Endothelial cell of umbilical vein (primary cell): ENCODE results near the gene CAPN14. TPM values are rescaled to one million over a fixed set of nuclear protein-coding genes. Genes with fewer than 3 reads are reported as not detected.

Source experiments
- BruUV-seq: library from RNA; stranded (reverse); fragments of 400-500 nt; replicated peaks from 2 replicates; lab custom pipeline; 2021; lab: Mats Ljungman, UMichigan
- CTCF ChIA-PET: fragments of 300-600, 350-600 bp; sonication (Branson Sonifier 250); formaldehyde crosslinking; loops from one replicate; lab custom pipeline; 2021; ENCODE audit warnings: antibody characterized with exemption, inconsistent platforms; lab: Charles Lee
- POLR2A ChIA-PET: fragments of 300-600, 350-600 bp; sonication (Branson Sonifier 250); formaldehyde crosslinking; loops from one replicate; lab custom pipeline; 2021; ENCODE audit warnings: antibody characterized with exemption, inconsistent platforms; lab: Charles Lee
- DNase-seq: peaks from one replicate; pipeline ENCODE4 v3.0.0-alpha.2; 2011; ENCODE audit warnings: low read depth, low spot score
- FAIRE-seq: peaks from 2 replicates; lab custom pipeline; 2011; peaks lifted over from hg19 to GRCh38; lab: Jason Lieb, UNC
- H2AFZ ChIP-seq: 2 replicates; pipeline ENCODE4 v1.6.0; 2012; ENCODE audit warnings: low read depth, low read length, control low read depth, inconsistent platforms
- H3K27ac ChIP-seq: 2 replicates; pipeline ENCODE4 v1.5.1; 2011; ENCODE audit warnings: low read depth, mild to moderate bottlenecking, control low read depth, low read length, moderate library complexity; ENCODE audit not compliant: insufficient read depth
- H3K27me3 ChIP-seq, 2 experiments: 2 replicates each; pipeline versions ENCODE4 v1.6.0 to v1.6.1; 2011; ENCODE audit warnings: low read length in 2 of 2, mixed read lengths in 1 of 2; ENCODE audit not compliant: control insufficient read depth in 2 of 2, insufficient read depth in 2 of 2
- H3K36me3 ChIP-seq, 2 experiments: 2 replicates in 1 of 2; 3 replicates in 1 of 2; pipeline ENCODE4 v1.5.1; 2011; ENCODE audit warnings: low read length in 2 of 2, mild to moderate bottlenecking in 1 of 2, moderate library complexity in 1 of 2; ENCODE audit not compliant: control insufficient read depth in 2 of 2, insufficient read depth in 2 of 2; ENCODE audit errors: extremely low read depth in 1 of 2
- H3K4me1 ChIP-seq: 3 replicates; pipeline ENCODE4 v1.5.1; 2011; ENCODE audit warnings: mild to moderate bottlenecking, low read length; ENCODE audit not compliant: control insufficient read depth, insufficient read depth; ENCODE audit errors: extremely low read depth
- H3K4me2 ChIP-seq: 2 replicates; pipeline ENCODE4 v1.6.1; 2011; ENCODE audit warnings: low read length, control low read depth, mixed read lengths; ENCODE audit not compliant: insufficient read depth
- H3K4me3 ChIP-seq, 3 experiments: fragments of 200-600 bp in 1 of 3; sonication (generic), shearing (Covaris generic) in 1 of 3; replicated peaks in 1 of 3; 2 replicates each; pipeline ENCODE4 v1.5.1; 2011 to 2016; ENCODE audit warnings: control low read depth in 3 of 3, low read length in 3 of 3, mild to moderate bottlenecking in 2 of 3, inconsistent platforms in 1 of 3, low read depth in 1 of 3, moderate library complexity in 1 of 3; ENCODE audit not compliant: insufficient read depth in 1 of 3
- H3K79me2 ChIP-seq: 2 replicates; pipeline ENCODE4 v1.6.0; 2012; ENCODE audit warnings: low read length, inconsistent platforms; ENCODE audit not compliant: control insufficient read depth, insufficient read depth
- H3K9ac ChIP-seq: replicated peaks from 2 replicates; pipeline ENCODE3; 2011; ENCODE audit warnings: low read length, control low read depth; ENCODE audit not compliant: insufficient read depth; ENCODE audit errors: extremely low read depth
- H3K9me1 ChIP-seq: replicated peaks from 3 replicates; pipeline ENCODE4 v1.6.0; 2011; ENCODE audit warnings: mild to moderate bottlenecking, low read length; ENCODE audit not compliant: control insufficient read depth, insufficient read depth; ENCODE audit errors: extremely low read depth
- H3K9me3 ChIP-seq: replicated peaks from 2 replicates; pipeline ENCODE4 v1.5.1; 2012; ENCODE audit warnings: low read length, inconsistent platforms; ENCODE audit not compliant: control insufficient read depth, insufficient read depth
- H4K20me1 ChIP-seq: replicated peaks from 2 replicates; pipeline ENCODE3; 2011; ENCODE audit warnings: mild to moderate bottlenecking, low read length; ENCODE audit not compliant: control insufficient read depth, insufficient read depth; ENCODE audit errors: extremely low read depth
- CTCF ChIP-seq, 2 donors: IDR thresholded peaks; 1 replicate in 1 of 2; 2 replicates in 1 of 2; pipeline ENCODE4 v1.5.1; 2011; ENCODE audit warnings: low read length in 2 of 2, mild to moderate bottlenecking in 2 of 2, moderate library complexity in 2 of 2, control low read depth in 1 of 2, inconsistent platforms in 1 of 2, low read depth in 1 of 2; ENCODE audit not compliant: insufficient read depth in 1 of 2; ENCODE audit errors: extremely low read depth in 1 of 2
- EZH2 ChIP-seq: IDR thresholded peaks from 2 replicates; pipeline ENCODE4 v1.6.1; 2012; ENCODE audit warnings: borderline replicate concordance, low read depth, mild to moderate bottlenecking, moderate library complexity, low read length, inconsistent platforms; ENCODE audit not compliant: severe bottlenecking
- FOS ChIP-seq: IDR thresholded peaks from 2 replicates; pipeline ENCODE4 v1.6.1; 2011; ENCODE audit warnings: mild to moderate bottlenecking, low read length, moderate library complexity, borderline replicate concordance; ENCODE audit not compliant: insufficient read depth
- GATA2 ChIP-seq: IDR thresholded peaks from 2 replicates; pipeline ENCODE4 v1.7.0; 2011; ENCODE audit warnings: low read depth, mild to moderate bottlenecking, moderate library complexity, mixed read lengths, low read length; ENCODE audit not compliant: insufficient read length, insufficient read depth
- JUN ChIP-seq: IDR thresholded peaks from 2 replicates; pipeline ENCODE4 v1.6.1; 2011; ENCODE audit warnings: borderline replicate concordance, low read depth; ENCODE audit not compliant: insufficient read length, insufficient read depth
- MAX ChIP-seq: IDR thresholded peaks from 2 replicates; pipeline ENCODE4 v1.6.1; 2011; ENCODE audit not compliant: insufficient read depth, insufficient read length
- MYC ChIP-seq: IDR thresholded peaks from one replicate; pipeline ENCODE4 v1.6.1; 2011; ENCODE audit warnings: mild to moderate bottlenecking, low read depth, low read length
- POLR2A ChIP-seq: IDR thresholded peaks from 2 replicates; pipeline ENCODE4 v1.6.1; 2012; ENCODE audit warnings: low read depth, mild to moderate bottlenecking, control low read depth, low read length
- POLR2AphosphoS5 ChIP-seq: IDR thresholded peaks from 2 replicates; pipeline ENCODE4 v1.6.1; 2012; ENCODE audit warnings: low read depth, mild to moderate bottlenecking, control low read depth, low read length, moderate library complexity; ENCODE audit not compliant: insufficient read depth
- dilution Hi-C: fragments of 300-500 bp; cut with MboI; formaldehyde crosslinking; loops from one replicate; pipeline ENCODE4 v1.15.0; 2019; ENCODE audit warnings: low sequenced_read_pairs; ENCODE audit not compliant: extremely low pct_ligation_motif_present
- intact Hi-C: fragments of 100-400 bp; cut with micrococcal nuclease; formaldehyde crosslinking; loops from one replicate; pipeline ENCODE4 v1.10.0; 2022
- polyA plus RNA-seq, 4 experiments: library from polyadenylated mRNA; depleted of rRNA in 3 of 4; stranded (reverse) in 3 of 4; unstranded in 1 of 4; fragments of >200 nt; gene quantifications; 2 replicates each; pipeline versions ENCODE4 v1.2.1 to v1.2.3, GENCODE V29; 2011 to 2012; ENCODE audit warnings: missing spikeins in 1 of 4
- total RNA-seq: library from RNA; stranded (reverse); gene quantifications from 2 replicates; pipeline ENCODE4 v1.2.3, GENCODE V29; 2021

Gene CAPN14
- total and polyA plus RNA-seq, 2 donors (not counting 3 experiments of a cell fraction or from before 2014, with no cell fraction given) = 0.01 to 0.15 TPM

GRCh38 chr2:31232586-31232985, 15.3 kb upstream of the CAPN14 start:
- ChIA-PET CTCF (interaction anchor here (1.6 kb wide), 1 partner anchor 17 kb away, joined by 3 read pairs; no protein-coding TSS in a partner anchor), POLR2A (no interaction called here)
- no peak for DNase-seq
- dilution Hi-C loops (no loop called here), intact Hi-C loops (loop anchor here (5.0 kb wide), 2 partner anchors 35 to 520 kb away; no protein-coding TSS in a partner anchor)
- Histone ChIP-seq H4K20me1 (no peaks in the 10 kb centered on the region), H3K79me2 (no peaks in the 10 kb centered on the region), H2AFZ (no peak overlapping the region), H3K4me3 (no peak overlapping the region), H3K4me2 (no peak overlapping the region), H3K27ac (no peak overlapping the region), H3K27me3 (peaks cover 6 to 12% of the 10 kb centered on the region in 2 experiments), H3K4me1 (peaks cover 4% of the 10 kb centered on the region), H3K9me3 (no peaks in the 10 kb centered on the region), H3K9ac (no peak overlapping the region), H3K36me3 (no peaks in the 10 kb centered on the region), H3K9me1 (no peaks in the 10 kb centered on the region)
- FAIRE-seq = no peak
- TF ChIP-seq MAX (no peak), CTCF (IDR thresholded peaks at IDR 0.05; ENCODE audit: extremely low read depth in 1 of 2, insufficient read depth in 1 of 2, low read depth in 1 of 2, low read length in 2 of 2) (no peak), EZH2 (no peak), POLR2A (no peak), GATA2 (no peak), POLR2AphosphoS5 (no peak), JUN (no peak), FOS (no peak), MYC (no peak)
- no TSS peak for BruUV-seq
